NB4 (cell line): ENCODE data around the gene UST.

Experiments
- CTCF ChIP-seq: IDR thresholded peaks from one replicate; pipeline ENCODE4 v1.5.1; 2012; ENCODE audit warnings: low read depth, low read length
- POLR2A ChIP-seq: IDR thresholded peaks from 2 replicates; pipeline ENCODE4 v1.6.1; 2011; ENCODE audit warnings: mild to moderate bottlenecking; ENCODE audit not compliant: insufficient read length; ENCODE audit errors: extremely low read depth

GRCh38 chr6:148944608-148945007, 197.8 kb downstream of the UST start:
- no peak for TF ChIP-seq CTCF
- no peak for TF ChIP-seq POLR2A
